Cardiac fibroblast (primary cell): ENCODE measurements around the gene CARMIL1.
A peak's percentile ranks its signal among the peaks of the same experiment; 100 is the strongest.

ENCODE experiments used
- DNase-seq, 2 donors: peaks; one replicate each; pipeline versions ENCODE4 v3.0.0 to v3.0.0-alpha.2; 2010; ENCODE audit warnings: low read depth in 2 of 2
- H3K4me3 ChIP-seq, 2 donors: replicated peaks in 1 of 2; 1 replicate in 1 of 2; 2 replicates in 1 of 2; pipeline ENCODE4 v1.5.1; 2011; ENCODE audit warnings: low read depth in 2 of 2, low read length in 2 of 2, mild to moderate bottlenecking in 2 of 2, moderate library complexity in 1 of 2
- TF ChIP-seq, protein P1 (sequence below): IDR thresholded peaks from one replicate; pipeline ENCODE4 v1.5.1; 2011; ENCODE audit warnings: low read depth, mild to moderate bottlenecking, low read length, inconsistent platforms

CARMIL1 gene

DNA sequence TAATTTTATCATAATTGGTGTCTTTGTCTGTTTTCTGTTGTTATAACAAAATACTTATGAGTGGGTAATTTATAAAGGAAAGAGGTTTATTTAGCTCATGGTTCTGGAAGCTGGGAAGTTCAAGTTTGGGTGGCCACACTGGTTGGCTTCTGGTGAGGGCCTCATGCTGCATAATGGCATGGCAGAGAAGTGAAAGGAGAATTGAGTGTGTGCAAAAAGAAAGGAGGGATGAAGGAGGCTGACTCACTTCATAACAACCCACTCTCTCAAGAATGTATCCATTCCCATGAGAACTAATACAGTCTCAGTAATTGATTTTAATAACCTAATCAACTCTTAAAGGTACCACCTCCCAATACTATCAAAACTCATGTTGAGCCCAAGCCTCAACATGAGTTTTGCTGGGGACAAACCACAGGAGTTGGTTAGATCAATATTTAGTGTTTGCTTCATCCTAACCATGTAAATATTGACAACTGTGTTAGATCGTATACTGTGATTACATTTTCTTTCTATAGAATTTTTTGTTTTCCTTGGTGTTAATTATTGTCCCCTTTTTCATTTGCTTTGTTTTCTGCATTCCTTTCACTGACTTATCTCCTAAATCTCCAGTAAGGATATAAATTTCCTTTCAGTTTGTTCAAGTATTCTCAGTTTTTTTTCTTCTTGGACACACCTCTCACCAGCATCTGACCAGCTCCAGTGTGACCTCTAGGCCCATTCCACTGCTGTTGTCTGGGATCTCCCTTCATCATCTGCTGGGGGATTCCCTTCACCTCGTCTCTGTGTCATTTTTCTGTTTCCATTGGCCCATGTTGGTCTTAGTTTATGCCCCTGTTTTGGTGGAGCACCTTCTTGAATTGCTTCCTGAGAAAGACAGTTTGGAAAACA, 318.0 kb downstream of the CARMIL1 start:
- H3K4me3 ChIP-seq: no peak overlapping the region
- peak in 1 of 2 donors; percentile 3 for DNase-seq
- TF ChIP-seq, protein P1, sequence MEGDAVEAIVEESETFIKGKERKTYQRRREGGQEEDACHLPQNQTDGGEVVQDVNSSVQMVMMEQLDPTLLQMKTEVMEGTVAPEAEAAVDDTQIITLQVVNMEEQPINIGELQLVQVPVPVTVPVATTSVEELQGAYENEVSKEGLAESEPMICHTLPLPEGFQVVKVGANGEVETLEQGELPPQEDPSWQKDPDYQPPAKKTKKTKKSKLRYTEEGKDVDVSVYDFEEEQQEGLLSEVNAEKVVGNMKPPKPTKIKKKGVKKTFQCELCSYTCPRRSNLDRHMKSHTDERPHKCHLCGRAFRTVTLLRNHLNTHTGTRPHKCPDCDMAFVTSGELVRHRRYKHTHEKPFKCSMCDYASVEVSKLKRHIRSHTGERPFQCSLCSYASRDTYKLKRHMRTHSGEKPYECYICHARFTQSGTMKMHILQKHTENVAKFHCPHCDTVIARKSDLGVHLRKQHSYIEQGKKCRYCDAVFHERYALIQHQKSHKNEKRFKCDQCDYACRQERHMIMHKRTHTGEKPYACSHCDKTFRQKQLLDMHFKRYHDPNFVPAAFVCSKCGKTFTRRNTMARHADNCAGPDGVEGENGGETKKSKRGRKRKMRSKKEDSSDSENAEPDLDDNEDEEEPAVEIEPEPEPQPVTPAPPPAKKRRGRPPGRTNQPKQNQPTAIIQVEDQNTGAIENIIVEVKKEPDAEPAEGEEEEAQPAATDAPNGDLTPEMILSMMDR: no peak

DNA sequence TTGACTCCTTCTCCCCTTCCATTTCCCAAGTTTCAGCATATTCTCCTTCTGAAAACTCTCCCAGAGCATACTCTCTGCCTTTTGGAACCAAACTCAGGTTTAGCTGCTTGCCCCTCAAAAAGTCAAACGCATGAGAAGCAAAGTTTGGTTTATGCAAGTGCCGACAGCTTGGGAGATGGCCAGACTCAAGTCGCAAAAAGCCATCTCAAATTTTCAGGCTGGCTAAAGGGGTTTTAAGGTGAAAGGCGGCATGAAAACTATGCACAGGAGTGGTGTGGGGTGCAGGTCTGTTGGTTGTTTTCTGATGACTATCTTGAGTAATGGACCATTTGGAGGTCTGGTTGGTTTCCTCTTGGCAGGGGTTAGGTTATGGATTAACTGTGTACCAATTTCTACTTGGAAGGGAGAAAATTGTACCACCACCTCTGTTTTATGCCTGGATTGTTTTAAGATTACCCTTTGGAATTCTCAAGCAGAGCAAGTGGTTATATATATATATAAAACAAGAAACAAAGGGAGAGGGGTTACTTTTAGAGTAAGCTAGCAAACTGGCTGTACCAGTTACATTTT, 320.4 kb downstream of the CARMIL1 start:
- H3K4me3 ChIP-seq: no peak overlapping the region
- DNase-seq: no peak
- TF ChIP-seq, protein P1: no peak

DNA sequence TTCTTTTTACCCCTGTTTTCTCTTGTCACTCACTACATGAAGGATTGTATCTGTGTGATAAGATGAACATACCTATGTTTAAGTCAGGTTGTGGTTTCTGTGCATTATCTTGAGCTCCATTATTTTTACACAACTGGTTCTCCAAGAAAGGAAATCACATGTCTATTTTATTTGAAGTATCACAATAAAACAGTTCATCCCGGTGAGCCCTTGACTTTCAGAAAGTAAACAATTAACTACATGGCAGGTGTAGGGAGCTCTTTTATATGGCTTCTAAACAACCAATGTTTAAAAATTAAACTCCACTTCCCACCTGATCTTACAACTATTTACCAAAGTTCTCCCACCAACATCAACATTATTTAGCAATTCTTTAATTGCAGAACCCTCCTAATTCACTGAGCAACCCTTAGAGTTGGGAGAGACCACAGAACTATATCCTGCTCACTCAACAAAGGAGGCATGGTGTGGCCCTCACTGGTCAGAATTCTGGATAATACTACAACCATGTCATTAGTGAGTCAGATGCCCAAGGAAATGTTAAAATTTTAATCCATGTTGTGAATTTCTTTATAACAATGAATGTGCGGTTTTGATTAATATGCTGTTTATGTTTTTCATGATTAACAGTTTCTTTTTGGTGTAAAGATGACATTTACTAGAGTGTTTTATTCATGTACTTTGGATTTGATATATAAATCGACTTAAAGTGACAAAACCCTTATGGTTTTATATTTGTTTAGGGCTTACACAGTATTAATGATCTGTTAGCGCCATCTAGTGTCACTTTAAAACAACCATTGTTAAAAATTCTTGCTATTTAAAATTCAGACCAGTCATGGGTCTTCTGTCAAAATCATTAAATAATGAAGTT, 322.9 kb downstream of the CARMIL1 start:
- DNase-seq: peak; percentile 77
- H3K4me3 ChIP-seq: no peak overlapping the region
- TF ChIP-seq, protein P1: peak; percentile 26

DNA sequence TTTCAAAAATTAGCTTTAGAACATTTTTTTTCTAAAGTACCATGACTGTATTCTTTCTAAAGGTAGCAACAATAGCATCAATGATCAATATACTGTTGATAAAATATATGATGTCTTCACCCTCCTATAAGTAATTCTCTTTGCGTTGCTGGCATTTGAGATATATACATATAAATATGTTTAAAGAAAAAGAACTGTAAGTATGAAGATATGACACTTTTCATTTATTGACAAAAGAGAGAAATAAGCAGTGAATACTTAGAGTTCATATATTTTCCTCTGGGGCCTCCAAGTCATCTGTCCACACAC, 323.5 kb downstream of the CARMIL1 start:
- no peak overlapping the region for H3K4me3 ChIP-seq
- no peak for DNase-seq
- TF ChIP-seq, protein P1: no peak

DNA sequence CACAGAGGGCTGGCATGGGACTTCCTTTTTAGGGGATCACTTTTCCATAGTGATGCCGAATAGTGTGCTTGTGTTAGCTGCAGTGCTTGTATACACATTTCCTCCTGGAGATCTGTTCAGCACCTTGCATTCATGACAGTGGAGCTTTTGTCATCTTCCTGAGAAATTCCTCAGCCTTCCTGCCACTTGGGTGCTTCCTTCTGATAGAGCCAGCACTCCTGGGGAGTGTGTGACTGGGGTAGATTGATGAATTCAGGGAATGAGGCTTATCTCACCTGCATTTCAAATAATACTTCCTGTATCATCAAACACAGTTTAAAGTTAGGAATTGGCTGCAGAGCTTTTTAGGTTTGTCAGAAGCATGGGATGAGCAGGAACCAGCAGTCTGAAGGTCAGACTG, 324.1 kb downstream of the CARMIL1 start:
- TF ChIP-seq, protein P1: no peak
- no peak for DNase-seq
- no peak overlapping the region for H3K4me3 ChIP-seq

DNA sequence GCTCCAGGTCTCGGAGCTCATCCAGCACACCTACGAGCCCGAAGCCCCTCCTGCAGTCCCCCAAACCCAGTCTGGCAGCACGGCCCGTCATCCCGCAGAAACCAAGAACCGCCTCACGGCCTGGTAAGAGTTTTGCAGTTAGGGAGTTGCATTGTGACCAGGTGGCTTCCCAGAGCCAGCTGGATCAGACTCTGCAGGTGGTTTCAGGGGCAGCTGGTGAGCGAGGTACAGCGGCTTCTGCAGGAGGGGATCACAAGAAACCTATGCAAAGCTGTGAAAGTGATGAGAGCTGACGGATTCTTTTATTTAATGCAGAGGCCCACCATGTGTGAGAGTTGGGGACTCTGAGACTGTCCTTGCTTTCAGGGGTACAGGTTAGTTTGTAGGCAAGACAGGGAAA, 327.0 kb downstream of the CARMIL1 start:
- H3K4me3 ChIP-seq: no peak overlapping the region
- DNase-seq: no peak
- TF ChIP-seq, protein P1: no peak
